Endothelial cell of umbilical vein (primary cell): ENCODE data around the gene DSCAML1. TPM values are rescaled to one million over a fixed set of nuclear protein-coding genes. Genes with fewer than 3 reads are reported as not detected.

Source experiments
- BruUV-seq: library from RNA; stranded (reverse); fragments of 400-500 nt; replicated peaks from 2 replicates; lab custom pipeline; 2021; lab: Mats Ljungman, UMichigan
- CTCF ChIA-PET: fragments of 300-600, 350-600 bp; sonication (Branson Sonifier 250); formaldehyde crosslinking; loops from one replicate; lab custom pipeline; 2021; ENCODE audit warnings: antibody characterized with exemption, inconsistent platforms; lab: Charles Lee
- POLR2A ChIA-PET: fragments of 300-600, 350-600 bp; sonication (Branson Sonifier 250); formaldehyde crosslinking; loops from one replicate; lab custom pipeline; 2021; ENCODE audit warnings: antibody characterized with exemption, inconsistent platforms; lab: Charles Lee
- DNase-seq: peaks from one replicate; pipeline ENCODE4 v3.0.0-alpha.2; 2011; ENCODE audit warnings: low read depth, low spot score
- FAIRE-seq: peaks from 2 replicates; lab custom pipeline; 2011; peaks lifted over from hg19 to GRCh38; lab: Jason Lieb, UNC
- H2AFZ ChIP-seq: 2 replicates; pipeline ENCODE4 v1.6.0; 2012; ENCODE audit warnings: low read depth, low read length, control low read depth, inconsistent platforms
- H3K27ac ChIP-seq: 2 replicates; pipeline ENCODE4 v1.5.1; 2011; ENCODE audit warnings: low read depth, mild to moderate bottlenecking, control low read depth, low read length, moderate library complexity; ENCODE audit not compliant: insufficient read depth
- H3K27me3 ChIP-seq, 2 experiments: 2 replicates each; pipeline versions ENCODE4 v1.6.0 to v1.6.1; 2011; ENCODE audit warnings: low read length in 2 of 2, mixed read lengths in 1 of 2; ENCODE audit not compliant: control insufficient read depth in 2 of 2, insufficient read depth in 2 of 2
- H3K36me3 ChIP-seq, 2 experiments: 2 replicates in 1 of 2; 3 replicates in 1 of 2; pipeline ENCODE4 v1.5.1; 2011; ENCODE audit warnings: low read length in 2 of 2, mild to moderate bottlenecking in 1 of 2, moderate library complexity in 1 of 2; ENCODE audit not compliant: control insufficient read depth in 2 of 2, insufficient read depth in 2 of 2; ENCODE audit errors: extremely low read depth in 1 of 2
- H3K4me1 ChIP-seq: 3 replicates; pipeline ENCODE4 v1.5.1; 2011; ENCODE audit warnings: mild to moderate bottlenecking, low read length; ENCODE audit not compliant: control insufficient read depth, insufficient read depth; ENCODE audit errors: extremely low read depth
- H3K4me2 ChIP-seq: 2 replicates; pipeline ENCODE4 v1.6.1; 2011; ENCODE audit warnings: low read length, control low read depth, mixed read lengths; ENCODE audit not compliant: insufficient read depth
- H3K4me3 ChIP-seq, 3 experiments: fragments of 200-600 bp in 1 of 3; sonication (generic), shearing (Covaris generic) in 1 of 3; replicated peaks in 1 of 3; 2 replicates each; pipeline ENCODE4 v1.5.1; 2011 to 2016; ENCODE audit warnings: control low read depth in 3 of 3, low read length in 3 of 3, mild to moderate bottlenecking in 2 of 3, inconsistent platforms in 1 of 3, low read depth in 1 of 3, moderate library complexity in 1 of 3; ENCODE audit not compliant: insufficient read depth in 1 of 3
- H3K79me2 ChIP-seq: 2 replicates; pipeline ENCODE4 v1.6.0; 2012; ENCODE audit warnings: low read length, inconsistent platforms; ENCODE audit not compliant: control insufficient read depth, insufficient read depth
- H3K9ac ChIP-seq: replicated peaks from 2 replicates; pipeline ENCODE3; 2011; ENCODE audit warnings: low read length, control low read depth; ENCODE audit not compliant: insufficient read depth; ENCODE audit errors: extremely low read depth
- H3K9me1 ChIP-seq: replicated peaks from 3 replicates; pipeline ENCODE4 v1.6.0; 2011; ENCODE audit warnings: mild to moderate bottlenecking, low read length; ENCODE audit not compliant: control insufficient read depth, insufficient read depth; ENCODE audit errors: extremely low read depth
- H3K9me3 ChIP-seq: replicated peaks from 2 replicates; pipeline ENCODE4 v1.5.1; 2012; ENCODE audit warnings: low read length, inconsistent platforms; ENCODE audit not compliant: control insufficient read depth, insufficient read depth
- H4K20me1 ChIP-seq: replicated peaks from 2 replicates; pipeline ENCODE3; 2011; ENCODE audit warnings: mild to moderate bottlenecking, low read length; ENCODE audit not compliant: control insufficient read depth, insufficient read depth; ENCODE audit errors: extremely low read depth
- CTCF ChIP-seq, 2 donors: IDR thresholded peaks; 1 replicate in 1 of 2; 2 replicates in 1 of 2; pipeline ENCODE4 v1.5.1; 2011; ENCODE audit warnings: low read length in 2 of 2, mild to moderate bottlenecking in 2 of 2, moderate library complexity in 2 of 2, control low read depth in 1 of 2, inconsistent platforms in 1 of 2, low read depth in 1 of 2; ENCODE audit not compliant: insufficient read depth in 1 of 2; ENCODE audit errors: extremely low read depth in 1 of 2
- EZH2 ChIP-seq: IDR thresholded peaks from 2 replicates; pipeline ENCODE4 v1.6.1; 2012; ENCODE audit warnings: borderline replicate concordance, low read depth, mild to moderate bottlenecking, moderate library complexity, low read length, inconsistent platforms; ENCODE audit not compliant: severe bottlenecking
- FOS ChIP-seq: IDR thresholded peaks from 2 replicates; pipeline ENCODE4 v1.6.1; 2011; ENCODE audit warnings: mild to moderate bottlenecking, low read length, moderate library complexity, borderline replicate concordance; ENCODE audit not compliant: insufficient read depth
- GATA2 ChIP-seq: IDR thresholded peaks from 2 replicates; pipeline ENCODE4 v1.7.0; 2011; ENCODE audit warnings: low read depth, mild to moderate bottlenecking, moderate library complexity, mixed read lengths, low read length; ENCODE audit not compliant: insufficient read length, insufficient read depth
- JUN ChIP-seq: IDR thresholded peaks from 2 replicates; pipeline ENCODE4 v1.6.1; 2011; ENCODE audit warnings: borderline replicate concordance, low read depth; ENCODE audit not compliant: insufficient read length, insufficient read depth
- MAX ChIP-seq: IDR thresholded peaks from 2 replicates; pipeline ENCODE4 v1.6.1; 2011; ENCODE audit not compliant: insufficient read depth, insufficient read length
- MYC ChIP-seq: IDR thresholded peaks from one replicate; pipeline ENCODE4 v1.6.1; 2011; ENCODE audit warnings: mild to moderate bottlenecking, low read depth, low read length
- POLR2A ChIP-seq: IDR thresholded peaks from 2 replicates; pipeline ENCODE4 v1.6.1; 2012; ENCODE audit warnings: low read depth, mild to moderate bottlenecking, control low read depth, low read length
- POLR2AphosphoS5 ChIP-seq: IDR thresholded peaks from 2 replicates; pipeline ENCODE4 v1.6.1; 2012; ENCODE audit warnings: low read depth, mild to moderate bottlenecking, control low read depth, low read length, moderate library complexity; ENCODE audit not compliant: insufficient read depth
- dilution Hi-C: fragments of 300-500 bp; cut with MboI; formaldehyde crosslinking; loops from one replicate; pipeline ENCODE4 v1.15.0; 2019; ENCODE audit warnings: low sequenced_read_pairs; ENCODE audit not compliant: extremely low pct_ligation_motif_present
- intact Hi-C: fragments of 100-400 bp; cut with micrococcal nuclease; formaldehyde crosslinking; loops from one replicate; pipeline ENCODE4 v1.10.0; 2022
- polyA plus RNA-seq, 4 experiments: library from polyadenylated mRNA; depleted of rRNA in 3 of 4; stranded (reverse) in 3 of 4; unstranded in 1 of 4; fragments of >200 nt; gene quantifications; 2 replicates each; pipeline versions ENCODE4 v1.2.1 to v1.2.3, GENCODE V29; 2011 to 2012; ENCODE audit warnings: missing spikeins in 1 of 4
- total RNA-seq: library from RNA; stranded (reverse); gene quantifications from 2 replicates; pipeline ENCODE4 v1.2.3, GENCODE V29; 2021

Gene DSCAML1
- total and polyA plus RNA-seq, 2 donors (not counting 3 experiments of a cell fraction or from before 2014, with no cell fraction given), result not detected

GRCh38 chr11:117524468-117525183, 272.4 kb downstream of the DSCAML1 start:
- Histone ChIP-seq H3K9ac (no peak overlapping the region), H3K27me3 (no peaks in the 10 kb centered on the region), H3K36me3 (no peaks in the 10 kb centered on the region), H2AFZ (no peak overlapping the region), H3K27ac (no peak overlapping the region), H3K9me1 (no peaks in the 10 kb centered on the region), H4K20me1 (no peaks in the 10 kb centered on the region), H3K4me2 (no peak overlapping the region), H3K79me2 (no peaks in the 10 kb centered on the region), H3K4me1 (no peaks in the 10 kb centered on the region), H3K9me3 (no peaks in the 10 kb centered on the region), H3K4me3 (no peak overlapping the region)
- TF ChIP-seq FOS (no peak), MYC (no peak), POLR2AphosphoS5 (no peak), POLR2A (no peak), JUN (no peak), CTCF (IDR thresholded peaks at IDR 0.05; ENCODE audit: extremely low read depth in 1 of 2, insufficient read depth in 1 of 2, low read depth in 1 of 2, low read length in 2 of 2) (no peak), GATA2 (no peak), EZH2 (no peak), MAX (no peak)
- BruUV-seq, result no TSS peak
- ChIA-PET POLR2A (no interaction called here), CTCF (no interaction called here)
- intact Hi-C loops (no loop called here), dilution Hi-C loops (no loop called here)
- no peak for DNase-seq
- no peak for FAIRE-seq
